IMR-90 (cell line): Measurements from ENCODE around the gene ASB11. TPM values are rescaled to one million over a fixed set of nuclear protein-coding genes. Genes with fewer than 3 reads are reported as not detected.

Experiments used
- ATAC-seq: fragments of 200-7000 bp; cut with Tn5 transposase; 2 replicates; pipeline ENCODE4 v1.9.1; 2020; ENCODE audit warnings: low read depth, mild to moderate bottlenecking, moderate library complexity
- BruUV-seq: library from RNA; stranded (reverse); fragments of 400-500 nt; replicated peaks from 2 replicates; lab custom pipeline; 2021; lab: Mats Ljungman, UMichigan
- CTCF ChIA-PET: fragments of 300-600 bp; formaldehyde crosslinking; extraction: SDS; loops from one replicate; lab custom pipeline; 2021; ENCODE audit warnings: antibody characterized with exemption; lab: Yijun Ruan, JAX
- POLR2A ChIA-PET: fragments of 300-600 bp; sonication (Branson Sonifier 250); formaldehyde crosslinking; loops from one replicate; lab custom pipeline; 2022; ENCODE audit warnings: antibody characterized with exemption; ENCODE audit not compliant: unreplicated experiment; lab: Charles Lee
- DNase-seq: peaks from one replicate; pipeline ENCODE4 v3.0.0; 2013
- H2AFZ ChIP-seq: replicated peaks from 2 replicates; pipeline ENCODE3; 2013; ENCODE audit warnings: low read length, mild to moderate bottlenecking; ENCODE audit not compliant: poor library complexity
- H2AK5ac ChIP-seq: 2 replicates; pipeline ENCODE4 v1.6.1; 2013; ENCODE audit warnings: low read depth, low read length, inconsistent platforms
- H2AK9ac ChIP-seq: replicated peaks from 2 replicates; pipeline ENCODE3; 2013; ENCODE audit warnings: mild to moderate bottlenecking, low read depth, low read length, moderate library complexity; ENCODE audit not compliant: poor library complexity
- H2BK120ac ChIP-seq: 2 replicates; pipeline ENCODE4 v1.6.1; 2013; ENCODE audit warnings: low read depth, low read length, inconsistent platforms
- H2BK15ac ChIP-seq: 3 replicates; pipeline ENCODE4 v1.6.1; 2013; ENCODE audit warnings: low read depth, low read length, inconsistent platforms
- H2BK20ac ChIP-seq: 2 replicates; pipeline ENCODE4 v1.6.1; 2013; ENCODE audit warnings: low read depth, mild to moderate bottlenecking, inconsistent platforms, low read length, moderate library complexity
- H2BK5ac ChIP-seq: 2 replicates; pipeline ENCODE4 v1.6.1; 2013; ENCODE audit warnings: mild to moderate bottlenecking, low read depth, low read length, inconsistent platforms; ENCODE audit not compliant: poor library complexity, severe bottlenecking
- H3K14ac ChIP-seq: replicated peaks from 2 replicates; pipeline ENCODE4 v1.6.1; 2013; ENCODE audit warnings: low read depth, low read length, inconsistent platforms
- H3K18ac ChIP-seq: 2 replicates; pipeline ENCODE4 v1.6.1; 2013; ENCODE audit warnings: low read depth, low read length, control low read depth
- H3K23ac ChIP-seq: 2 replicates; pipeline ENCODE4 v1.6.1; 2013; ENCODE audit warnings: low read depth, low read length, inconsistent platforms
- H3K27ac ChIP-seq: 2 replicates; pipeline ENCODE4 v1.5.1; 2013; ENCODE audit warnings: mild to moderate bottlenecking, control low read depth, low read length; ENCODE audit not compliant: insufficient read depth
- H3K27me3 ChIP-seq: 2 replicates; pipeline ENCODE4 v1.6.1; 2013; ENCODE audit warnings: low read length; ENCODE audit not compliant: control insufficient read depth, insufficient read depth
- H3K36me3 ChIP-seq: 2 replicates; pipeline ENCODE4 v1.6.1; 2013; ENCODE audit warnings: low read length, mixed read lengths; ENCODE audit not compliant: control insufficient read depth, insufficient read depth
- H3K4ac ChIP-seq: 2 replicates; pipeline ENCODE4 v1.6.1; 2013; ENCODE audit warnings: low read depth, low read length, inconsistent platforms
- H3K4me1 ChIP-seq: 2 replicates; pipeline ENCODE4 v1.6.1; 2013; ENCODE audit warnings: low read length, mixed read lengths; ENCODE audit not compliant: control insufficient read depth, insufficient read depth
- H3K4me2 ChIP-seq: 2 replicates; pipeline ENCODE4 v1.6.1; 2013; ENCODE audit warnings: low read depth, mild to moderate bottlenecking, control low read depth, low read length, moderate library complexity
- H3K4me3 ChIP-seq: 2 replicates; pipeline ENCODE4 v1.5.1; 2013; ENCODE audit warnings: low read depth, mild to moderate bottlenecking, control low read depth, low read length, moderate library complexity; ENCODE audit not compliant: insufficient read depth
- H3K56ac ChIP-seq: 2 replicates; pipeline ENCODE4 v1.6.1; 2013; ENCODE audit warnings: low read length, inconsistent platforms; ENCODE audit not compliant: insufficient read depth; ENCODE audit errors: extremely low read depth
- H3K79me1 ChIP-seq, 2 experiments: 2 replicates each; pipeline ENCODE4 v1.6.1; 2013; ENCODE audit warnings: low read length in 2 of 2, inconsistent platforms in 1 of 2, low read depth in 1 of 2
- H3K9ac ChIP-seq: 2 replicates; pipeline ENCODE4 v1.6.1; 2013; ENCODE audit warnings: low read depth, low read length, control low read depth
- H3K9me1 ChIP-seq: 2 replicates; pipeline ENCODE4 v1.6.1; 2013; ENCODE audit warnings: low read length, inconsistent platforms; ENCODE audit not compliant: insufficient read depth
- H3K9me3 ChIP-seq: 2 replicates; pipeline ENCODE4 v1.6.1; 2013; ENCODE audit warnings: low read length; ENCODE audit not compliant: control insufficient read depth, insufficient read depth
- H4K20me1 ChIP-seq: 2 replicates; pipeline ENCODE4 v1.6.1; 2013; ENCODE audit warnings: low read length, inconsistent platforms; ENCODE audit not compliant: insufficient read depth
- H4K5ac ChIP-seq: 2 replicates; pipeline ENCODE4 v1.6.1; 2013; ENCODE audit warnings: mild to moderate bottlenecking, low read depth, low read length, control low read depth
- H4K8ac ChIP-seq, 2 experiments: 2 replicates each; pipeline ENCODE4 v1.6.1; 2013; ENCODE audit warnings: low read depth in 2 of 2, low read length in 2 of 2, control low read depth in 1 of 2, inconsistent platforms in 1 of 2
- H4K91ac ChIP-seq: 2 replicates; pipeline ENCODE4 v1.6.1; 2013; ENCODE audit warnings: low read depth, low read length, inconsistent platforms; ENCODE audit not compliant: insufficient read depth
- BHLHE40 ChIP-seq: fragments of 150-350 bp; IDR thresholded peaks from 2 replicates; pipeline ENCODE4 v1.6.1; 2016; ENCODE audit warnings: mild to moderate bottlenecking, low read depth, low read length
- CHD1 ChIP-seq: IDR thresholded peaks from 2 replicates; pipeline ENCODE4 v1.6.1; 2012; ENCODE audit warnings: low read depth, low read length, improper control_type of control experiment
- CTCF ChIP-seq: conservative IDR thresholded peaks from 2 replicates; pipeline ENCODE4 v1.5.1; 2012; ENCODE audit warnings: mild to moderate bottlenecking, low read depth, low read length, improper control_type of control experiment
- ELK1 ChIP-seq: fragments of 150-350 bp; IDR thresholded peaks from 2 replicates; pipeline ENCODE4 v1.6.1; 2016; ENCODE audit warnings: low read depth, mild to moderate bottlenecking, low read length, moderate library complexity, borderline replicate concordance
- FOS ChIP-seq: fragments of 150-350 bp; IDR thresholded peaks from 2 replicates; pipeline ENCODE4 v1.6.1; 2016; ENCODE audit warnings: low read depth, low read length
- MAZ ChIP-seq: IDR thresholded peaks from 2 replicates; pipeline ENCODE4 v1.6.1; 2012; ENCODE audit warnings: low read depth, mild to moderate bottlenecking, low read length, improper control_type of control experiment, moderate library complexity, borderline replicate concordance
- NFE2L2 ChIP-seq: fragments of 150-350 bp; IDR thresholded peaks from 2 replicates; pipeline ENCODE4 v1.6.1; 2016; ENCODE audit warnings: low read depth, mild to moderate bottlenecking, low read length
- RAD21 ChIP-seq: IDR thresholded peaks from 2 replicates; pipeline ENCODE4 v1.6.1; 2012; ENCODE audit warnings: low read length, improper control_type of control experiment
- RFX5 ChIP-seq: IDR thresholded peaks from 2 replicates; pipeline ENCODE4 v1.8.0; 2012; ENCODE audit warnings: low read depth, mild to moderate bottlenecking, low read length, moderate library complexity
- SMC3 ChIP-seq: fragments of 150-350 bp; IDR thresholded peaks from 2 replicates; pipeline ENCODE4 v1.6.1; 2016; ENCODE audit warnings: low read depth, mild to moderate bottlenecking, antibody characterized with exemption, low read length, moderate library complexity
- WGBS, 2 experiments: methylation state at CpG; one replicate each; pipeline versions ENCODE4 v1.1.5 to v1.1.7; 2013; ENCODE audit warnings: missing lambda C conversion rate in 2 of 2; ENCODE audit not compliant: insufficient read length in 1 of 2; ENCODE audit errors: extremely low coverage in 2 of 2; 5-methylcytosine and 5-hydroxymethylcytosine counted together
- dilution Hi-C: fragments of 300-500 bp; cut with HindIII; formaldehyde crosslinking; loops from one replicate; pipeline ENCODE4 v1.14.3; 2018; ENCODE audit warnings: low sequenced_read_pairs; ENCODE audit not compliant: unreplicated experiment
- in situ Hi-C: fragments of 300-500 bp; cut with MboI; formaldehyde crosslinking; loops from 3 replicates; pipeline ENCODE4 v1.14.3; 2019; ENCODE audit warnings: low sequenced_read_pairs, inconsistent platforms, mixed read lengths
- intact Hi-C: fragments of 100-400 bp; cut with micrococcal nuclease; formaldehyde crosslinking; loops from 2 replicates; pipeline ENCODE4 v1.10.0; 2022
- polyA plus RNA-seq, 3 experiments: library from polyadenylated mRNA; depleted of rRNA; stranded (reverse); fragments of >200 nt; gene quantifications; 2 replicates each; pipeline ENCODE4 v1.2.3, GENCODE V29; 2012; ENCODE audit warnings: low replicate concordance in 1 of 3
- total RNA-seq: library from RNA; depleted of rRNA; stranded (reverse); fragments of >200 nt; gene quantifications from 2 replicates; pipeline ENCODE4 v1.2.3, GENCODE V29; 2012

Gene ASB11
- total and polyA plus RNA-seq, 2 of the 4 experiments (the other 2 are of a cell fraction) = not detected

- DNase-seq (no peak), ATAC-seq (no peak)
- Histone ChIP-seq H3K4me3 (no peak overlapping the region), H4K8ac (no peak overlapping the region), H3K56ac (no peak overlapping the region), H3K36me3 (no peaks in the 10 kb centered on the region), H2BK20ac (no peak overlapping the region), H3K4me2 (no peak overlapping the region), H4K91ac (no peak overlapping the region), H3K4ac (no peak overlapping the region), H3K18ac (no peak overlapping the region), H4K20me1 (no peaks in the 10 kb centered on the region), H2AFZ (no peak overlapping the region), H3K9ac (no peak overlapping the region), H3K4me1 (no peaks in the 10 kb centered on the region), H4K5ac (no peak overlapping the region), H3K27me3 (no peaks in the 10 kb centered on the region), H3K79me1 (no peaks in the 10 kb centered on the region), H3K23ac (no peak overlapping the region), H3K9me1 (no peaks in the 10 kb centered on the region), H2AK5ac (no peak overlapping the region), H3K9me3 (no peaks in the 10 kb centered on the region), H2BK5ac (no peak overlapping the region), H2AK9ac (no peak overlapping the region), H3K14ac (no peak overlapping the region), H2BK15ac (no peak overlapping the region), H2BK120ac (no peak overlapping the region), H3K27ac (no peak overlapping the region)
- dilution Hi-C loops (no loop called here), intact Hi-C loops (no loop called here), in situ Hi-C loops (no loop called here)
- no TSS peak for BruUV-seq
- WGBS, 2 experiments = no CpG with 5 or more reads among the region's 4 CpGs
- TF ChIP-seq CHD1 = no peak
- TF ChIP-seq MAZ = no peak
- no peak for TF ChIP-seq NFE2L2
- TF ChIP-seq SMC3 = no peak
- TF ChIP-seq RFX5 = no peak
- no peak for TF ChIP-seq BHLHE40
- no peak for TF ChIP-seq ELK1
- no peak for TF ChIP-seq RAD21
- TF ChIP-seq FOS = no peak
- no peak for TF ChIP-seq CTCF
- POLR2A ChIA-PET = no interaction called here
- CTCF ChIA-PET = no interaction called here
These were observed 3.6 kb upstream of the ASB11 start for GRCh38 chrX:15319075-15319474.
